AG08396 (cell line): Measurements from ENCODE around the gene NCKIPSD.

ENCODE experiments used
- DNase-seq: peaks from one replicate; pipeline ENCODE4 v3.0.0; 2012; ENCODE audit warnings: low spot score, mixed read lengths

Gene NCKIPSD

DNA sequence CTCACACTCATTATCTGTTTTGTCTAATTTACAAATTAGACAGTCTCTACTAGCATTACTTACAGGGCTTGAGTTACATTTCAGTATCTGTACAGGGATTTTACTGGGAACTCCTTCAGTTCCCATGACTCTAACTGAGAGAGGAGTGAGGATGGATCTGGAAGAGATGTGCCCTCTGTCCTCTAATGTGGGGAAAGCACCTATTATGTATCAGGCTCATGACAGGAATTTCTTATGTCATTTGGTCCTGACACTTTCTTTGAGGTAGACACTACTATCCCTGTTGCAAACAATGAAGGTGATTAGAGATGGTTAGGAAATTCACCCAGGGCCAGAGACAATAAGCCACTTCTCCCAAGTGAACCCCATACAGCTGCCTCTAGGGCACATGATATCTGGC, 10.9 kb upstream of the NCKIPSD start:
- DNase-seq = no peak

DNA sequence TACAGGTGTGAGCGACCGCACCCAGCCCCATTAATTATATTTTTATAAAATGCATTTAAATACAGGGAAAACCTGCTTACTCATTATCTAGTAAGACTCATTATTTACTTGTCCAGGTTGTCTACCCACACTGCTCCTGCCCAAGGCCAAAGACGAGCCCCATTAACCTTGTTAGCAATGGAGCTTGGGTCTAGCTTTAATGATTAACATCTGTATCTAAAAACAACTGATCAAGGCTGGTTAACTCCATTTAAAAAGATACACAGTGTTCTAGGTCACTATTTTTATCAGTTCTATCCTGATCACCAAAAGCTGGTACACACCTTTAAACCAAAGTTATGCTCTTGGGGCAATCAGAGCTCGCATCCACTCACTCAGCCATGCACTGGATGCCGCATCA, 10.4 kb upstream of the NCKIPSD start:
- DNase-seq = no peak

DNA sequence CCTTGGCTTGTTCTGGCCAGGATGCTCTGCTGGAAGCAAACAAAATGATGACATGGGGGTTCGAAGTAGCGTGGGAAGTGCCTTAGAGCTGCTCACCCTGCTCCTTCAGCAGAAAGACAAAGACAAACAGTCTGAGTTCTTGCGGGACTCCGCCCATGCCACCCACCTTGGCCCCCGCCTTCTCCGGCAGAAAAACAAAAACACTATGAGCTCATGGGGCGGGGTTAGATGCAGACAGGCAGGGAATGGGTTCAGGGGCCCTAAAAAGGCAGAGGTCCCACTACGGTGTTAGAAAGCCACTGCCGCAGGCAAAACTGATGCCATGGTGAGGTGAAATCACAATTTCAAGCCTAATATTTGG, 9.7 kb upstream of the NCKIPSD start:
- peak; percentile 50 for DNase-seq

DNA sequence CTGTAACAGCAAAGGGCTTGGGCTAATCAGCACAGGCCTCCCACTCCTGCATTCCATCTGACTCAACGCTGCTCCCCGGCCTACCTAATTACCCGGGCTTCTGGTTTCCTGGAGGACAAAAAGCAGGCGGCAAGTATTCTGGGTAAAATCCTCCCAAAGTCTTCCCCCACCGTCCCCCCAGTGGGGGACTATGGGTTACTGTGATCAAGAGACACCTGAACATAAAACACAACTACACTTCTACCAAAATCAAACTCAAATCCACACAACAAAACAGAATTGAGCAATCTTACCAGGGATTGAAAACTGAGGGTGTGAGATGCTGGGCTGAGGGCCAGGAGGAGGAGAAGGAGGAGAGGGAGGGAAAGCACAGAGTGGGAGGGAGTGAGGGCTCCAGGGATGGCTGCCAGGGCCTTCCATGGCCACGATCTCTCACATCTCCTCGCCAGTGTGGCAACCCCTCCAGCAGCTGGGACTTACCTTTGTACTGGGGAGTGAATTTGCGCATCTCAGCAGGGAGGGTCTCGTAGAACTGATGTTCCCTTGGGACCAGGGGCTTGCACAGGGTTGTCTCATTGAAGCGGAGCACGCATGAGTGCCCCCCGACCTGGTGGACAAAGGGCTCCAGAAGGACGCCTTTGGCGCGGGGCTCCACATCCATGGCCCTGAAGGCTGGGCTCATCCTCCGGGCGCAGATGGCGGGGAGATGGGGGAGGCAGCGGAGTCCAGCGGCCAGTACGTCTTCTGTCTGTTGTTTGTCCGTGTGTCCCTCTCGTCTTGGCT, 9.1 kb upstream of the NCKIPSD start:
- DNase-seq = peak; percentile 81

DNA sequence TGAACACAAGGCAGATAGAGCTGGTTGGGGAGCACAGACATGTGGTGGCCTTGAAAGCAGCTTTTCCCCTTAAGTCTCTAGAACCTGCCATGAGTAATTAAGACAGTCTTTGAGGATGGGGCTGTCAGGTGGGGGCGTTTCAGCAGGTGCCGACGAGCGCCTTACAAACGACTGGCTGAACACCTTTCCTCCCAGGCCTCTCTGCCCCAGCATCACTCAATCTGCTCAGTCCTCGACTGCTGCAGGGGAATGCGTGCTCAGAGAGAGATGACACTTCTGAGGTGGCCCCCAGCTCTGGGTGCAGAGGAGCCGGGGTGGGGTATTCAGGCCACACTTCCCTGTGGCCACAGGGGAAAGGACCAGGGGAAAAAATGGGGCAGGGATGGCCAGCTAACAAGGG, 8.1 kb upstream of the NCKIPSD start:
- no peak for DNase-seq

DNA sequence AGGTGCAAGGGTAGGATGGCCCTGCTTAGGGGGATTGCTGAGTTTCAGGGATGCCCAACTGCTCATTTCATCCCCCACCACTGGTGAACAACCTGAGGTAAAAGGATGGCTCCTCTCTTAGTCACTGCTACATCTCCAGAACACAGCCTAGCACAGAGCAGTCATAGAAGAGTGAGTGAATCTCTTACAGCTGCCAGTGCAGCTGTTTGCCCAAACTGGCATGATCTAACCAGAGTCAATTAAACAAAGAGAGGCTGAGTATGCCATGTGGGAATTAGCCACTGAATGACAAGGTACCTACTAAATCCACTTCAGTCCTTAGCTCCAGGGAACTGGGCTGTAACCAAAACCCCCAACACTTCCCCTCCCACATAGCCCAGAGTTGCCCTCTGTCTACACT, 6.8 kb upstream of the NCKIPSD start:
- no peak for DNase-seq

DNA sequence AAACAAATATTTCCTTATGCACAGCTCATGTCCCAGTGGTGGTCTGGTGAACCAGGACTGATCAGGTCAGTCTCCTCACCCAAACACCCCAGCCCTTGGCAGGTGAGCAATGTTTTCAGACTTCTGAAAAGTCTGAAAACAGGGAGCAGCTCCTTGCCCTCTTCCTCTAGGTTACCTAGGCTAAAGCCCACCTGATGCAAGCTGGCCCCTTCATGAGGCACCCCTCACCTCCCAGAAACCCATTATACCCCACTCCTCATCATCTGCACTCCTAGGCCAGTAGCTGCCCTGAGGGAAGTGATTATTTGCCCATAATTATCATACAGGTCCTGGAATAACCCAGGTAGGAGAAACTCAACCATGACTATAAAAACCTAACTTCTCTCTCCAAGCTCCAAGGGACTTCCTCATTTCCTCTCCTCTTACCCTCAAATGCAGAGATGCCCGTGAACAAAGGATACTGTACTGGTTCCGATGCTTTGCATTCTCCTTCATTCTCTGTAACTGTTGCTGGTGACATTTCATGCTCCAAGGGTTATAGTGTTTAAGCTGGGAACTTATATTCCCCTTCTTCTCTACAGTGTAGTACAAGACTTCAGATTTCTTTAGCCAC, 5.2 kb upstream of the NCKIPSD start:
- no peak for DNase-seq

DNA sequence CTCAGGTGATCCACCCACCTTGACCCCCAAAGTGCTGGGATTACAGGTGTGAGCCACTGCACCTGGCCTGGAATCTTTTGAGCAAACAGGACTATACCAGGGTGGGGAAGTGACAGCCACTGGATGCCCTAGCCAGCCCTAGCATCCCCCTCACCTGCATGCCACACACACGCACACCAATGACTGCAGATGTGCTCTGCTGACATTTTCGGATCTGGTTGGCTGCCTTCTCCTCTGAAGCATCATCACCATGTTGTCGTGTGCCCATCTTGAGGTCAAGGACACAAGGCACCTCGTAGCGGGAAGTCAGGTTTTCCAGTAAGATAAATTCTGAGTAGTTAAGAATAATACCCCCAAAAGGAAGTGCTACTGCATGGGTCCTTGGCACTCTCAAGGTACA, 3.7 kb upstream of the NCKIPSD start:
- DNase-seq = no peak

DNA sequence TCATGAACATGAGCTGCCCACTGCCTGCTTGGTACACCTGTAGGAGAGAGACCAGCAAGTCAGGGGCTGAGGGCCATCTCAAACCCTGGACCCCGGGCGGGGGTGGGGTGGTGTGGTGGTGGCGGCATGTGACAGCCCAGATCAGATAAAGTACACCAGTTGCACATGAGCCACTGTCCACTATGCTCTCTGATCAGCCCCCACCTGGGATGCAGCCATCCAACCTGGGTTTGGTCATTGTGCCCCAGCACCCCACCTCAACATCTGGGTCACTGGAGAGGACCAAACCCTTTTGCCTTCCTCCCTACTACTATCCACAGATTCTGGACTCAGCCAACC, 3.0 kb upstream of the NCKIPSD start:
- no peak for DNase-seq

DNA sequence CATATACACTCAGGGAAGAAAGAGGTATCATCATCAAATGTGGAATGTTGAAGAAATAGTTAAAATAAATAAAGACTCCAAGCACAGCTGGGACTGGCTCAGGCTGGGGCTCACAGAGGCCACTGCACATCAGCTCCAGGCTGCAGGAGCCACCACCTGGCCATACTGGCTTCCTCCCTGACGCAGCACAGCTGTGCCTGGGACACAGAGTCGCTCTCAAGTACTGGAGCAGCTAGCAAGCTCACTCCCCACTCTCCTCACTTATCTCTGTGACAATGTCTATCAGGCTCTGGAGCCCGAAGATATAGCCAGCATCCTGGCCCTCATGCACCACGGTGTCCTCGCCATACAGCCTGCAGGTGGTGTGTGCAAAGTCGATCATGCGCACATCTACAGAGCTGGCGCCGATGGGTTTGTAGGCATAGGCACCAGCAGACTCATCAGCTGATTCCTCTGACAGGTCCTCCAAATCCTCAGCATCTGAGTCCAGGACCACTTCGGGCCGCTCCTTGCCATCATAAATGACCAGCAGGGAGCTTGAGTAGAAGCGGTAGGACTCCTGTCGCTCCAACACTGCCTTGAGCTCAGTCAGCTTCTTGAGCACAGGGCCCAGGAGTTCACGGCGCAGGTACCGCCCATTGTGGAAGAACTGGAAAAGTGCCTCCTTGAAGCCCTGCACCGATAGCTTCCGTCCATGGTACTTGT, 2.5 kb upstream of the NCKIPSD start:
- peak; percentile 50 for DNase-seq

DNA sequence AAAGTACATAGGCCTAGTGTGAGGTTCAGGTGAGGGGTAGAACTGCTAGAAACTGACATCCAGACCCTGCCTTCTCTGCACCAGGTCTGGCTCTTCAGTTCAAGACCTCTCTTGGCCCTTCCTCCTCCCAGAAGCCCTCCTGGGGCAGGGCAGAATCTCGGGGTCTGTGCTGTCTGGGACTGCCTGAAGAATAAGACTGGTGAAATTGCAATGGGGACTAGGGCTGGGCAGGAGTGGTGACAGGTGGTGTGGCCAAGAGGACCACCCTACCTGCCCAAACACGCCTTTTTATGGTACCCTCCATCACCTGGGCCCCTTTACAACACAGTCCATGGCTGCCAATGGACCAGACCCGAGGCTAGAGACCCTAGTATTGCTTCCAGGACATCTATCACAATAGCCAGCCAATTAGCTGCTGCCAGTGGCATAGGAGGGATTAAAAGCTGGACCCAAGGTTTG, 1.5 kb upstream of the NCKIPSD start:
- DNase-seq = no peak

DNA sequence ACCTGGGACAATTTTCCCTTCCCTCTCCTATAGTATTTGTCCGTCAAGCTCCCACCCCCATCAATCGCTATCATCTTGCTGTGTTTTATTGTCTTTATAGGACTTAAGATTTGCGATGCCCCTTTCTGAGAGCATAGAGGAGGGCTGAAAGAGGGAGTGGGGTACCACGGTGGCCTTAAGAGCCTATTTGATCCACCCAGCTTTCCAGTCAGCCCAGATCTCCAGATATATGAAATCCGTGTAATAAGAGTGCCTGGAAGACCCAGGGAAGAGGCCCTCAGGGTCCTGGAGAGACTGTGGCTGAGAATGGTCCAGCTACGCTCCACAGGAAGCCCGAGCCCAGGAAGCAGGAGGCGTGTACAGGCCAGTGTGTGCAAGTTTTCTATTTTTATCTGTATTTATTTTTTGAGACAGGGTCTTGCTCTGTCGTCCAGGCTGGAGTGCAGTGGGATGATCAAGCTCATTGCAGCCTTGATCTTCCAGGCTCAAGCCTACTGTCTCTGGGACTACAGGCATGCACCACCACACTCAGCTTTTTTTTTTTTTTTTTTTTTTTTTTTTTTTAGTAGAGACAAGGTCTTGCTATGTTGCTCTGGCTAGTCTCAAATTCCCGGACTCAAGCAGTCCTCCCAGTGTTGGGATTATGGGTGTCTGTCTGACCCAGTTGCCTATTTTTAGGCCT, 964 bp upstream of the NCKIPSD start:
- DNase-seq = no peak

DNA sequence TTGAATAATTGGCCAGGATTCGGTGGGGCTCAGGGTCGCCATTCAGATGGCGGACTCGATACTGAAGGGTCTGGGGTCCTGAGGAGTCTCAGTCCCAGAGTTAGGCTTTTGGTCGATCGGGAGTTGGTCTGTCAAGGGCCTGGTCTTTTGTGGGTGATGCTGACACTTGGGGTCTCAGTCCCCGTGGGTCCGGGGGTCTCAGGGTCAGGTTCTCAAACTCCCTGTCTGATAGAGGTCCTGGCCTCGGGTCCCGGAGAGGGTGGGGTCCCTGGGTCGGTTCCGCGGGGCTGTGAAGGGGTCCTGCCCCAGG, 467 bp downstream of the NCKIPSD start:
- no peak for DNase-seq

DNA sequence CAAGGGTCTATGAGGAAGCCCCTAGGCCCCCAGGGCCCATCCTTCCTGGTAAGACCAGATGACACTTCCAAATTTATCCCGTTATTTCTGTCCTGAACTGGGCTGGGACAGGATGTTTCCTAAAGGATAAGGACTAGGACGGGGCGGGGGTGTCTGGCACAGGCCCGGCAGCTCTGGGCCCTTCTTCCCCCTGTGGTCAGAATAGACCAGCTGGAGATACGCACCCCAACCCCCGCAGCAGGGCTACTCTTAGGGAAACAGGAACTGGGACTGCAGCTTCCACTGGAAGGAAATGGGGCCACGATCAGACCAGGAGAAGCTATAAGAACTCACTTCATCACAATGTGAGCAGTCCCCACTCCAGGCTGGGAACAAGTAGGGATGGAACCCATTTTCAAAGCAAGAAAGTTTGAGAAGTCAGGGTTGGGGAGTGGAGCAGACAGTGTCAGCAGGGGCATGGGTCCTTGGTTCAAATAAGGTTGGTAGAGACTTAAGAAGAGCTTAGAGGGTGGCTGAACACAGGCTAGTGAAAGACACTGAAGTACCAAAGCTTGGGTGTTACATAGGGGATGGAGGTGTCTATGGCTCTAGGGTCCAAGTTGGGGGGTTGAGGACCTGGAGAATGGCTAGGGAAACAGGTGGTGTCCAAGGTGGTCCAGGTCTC, 1.1 kb downstream of the NCKIPSD start:
- peak; percentile 67 for DNase-seq

DNA sequence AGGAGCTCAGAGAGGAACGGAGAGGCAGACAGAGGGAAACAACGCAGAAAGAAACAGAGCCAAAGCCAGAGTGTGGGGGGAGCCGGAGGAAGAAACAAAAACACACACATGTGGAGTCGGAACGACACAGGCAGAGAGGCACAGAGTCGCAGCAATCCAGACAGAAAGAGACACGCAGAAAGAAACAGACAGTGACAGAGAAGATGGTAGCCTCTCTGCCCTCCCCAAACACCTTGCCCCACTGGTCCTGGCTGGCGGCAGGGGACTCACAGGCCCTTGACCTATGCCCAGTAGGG, 1.7 kb downstream of the NCKIPSD start:
- no peak for DNase-seq

DNA sequence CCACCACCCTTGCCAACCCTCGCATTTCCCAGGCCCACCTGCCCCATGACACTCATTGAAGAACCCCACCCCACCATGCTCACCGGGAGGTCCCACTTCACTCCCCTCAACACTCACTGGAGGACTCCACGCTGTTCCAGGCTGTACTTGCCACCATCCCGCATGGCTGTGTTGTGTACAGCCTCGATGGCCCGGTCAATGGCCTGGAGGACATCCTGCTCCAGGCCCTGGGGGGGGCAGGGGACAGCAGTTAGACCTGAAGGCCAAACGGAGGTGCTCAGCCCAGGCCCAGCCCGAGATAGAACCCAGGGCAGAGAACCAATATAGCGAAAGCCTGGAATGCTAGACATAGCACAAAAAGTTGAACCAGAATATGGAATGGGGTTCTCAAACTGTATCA, 2.9 kb downstream of the NCKIPSD start:
- DNase-seq = no peak

DNA sequence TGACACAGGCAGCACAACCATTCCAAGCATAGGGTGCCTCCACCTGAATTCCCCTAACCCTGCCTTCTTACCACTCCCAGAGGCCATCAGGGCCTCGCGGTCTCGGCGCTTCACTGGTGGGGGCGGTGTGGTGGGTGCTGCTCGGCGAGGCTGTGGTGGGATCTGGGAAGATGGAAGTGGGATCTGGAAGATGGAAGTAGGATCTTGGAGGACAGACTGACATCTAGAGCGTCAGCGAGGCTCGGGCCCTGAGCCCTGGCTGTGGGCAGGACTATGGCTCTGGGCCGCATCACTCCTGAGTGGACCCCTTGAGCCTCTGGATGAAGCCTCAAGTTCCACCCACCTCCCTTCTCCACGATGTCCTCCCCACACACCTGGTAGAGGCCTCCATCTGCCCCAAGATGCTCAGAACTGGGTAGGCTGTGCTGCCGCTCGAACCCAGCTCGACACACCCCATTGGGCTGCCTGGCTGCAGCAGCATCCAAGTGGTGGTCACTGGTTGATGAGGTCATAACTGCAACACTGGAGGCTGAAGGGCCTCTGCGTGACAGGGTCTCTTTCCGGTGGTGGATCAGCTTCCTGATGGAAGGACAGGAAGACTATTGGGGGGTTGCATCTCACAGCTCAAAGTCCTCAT, 3.6 kb downstream of the NCKIPSD start:
- DNase-seq = no peak

DNA sequence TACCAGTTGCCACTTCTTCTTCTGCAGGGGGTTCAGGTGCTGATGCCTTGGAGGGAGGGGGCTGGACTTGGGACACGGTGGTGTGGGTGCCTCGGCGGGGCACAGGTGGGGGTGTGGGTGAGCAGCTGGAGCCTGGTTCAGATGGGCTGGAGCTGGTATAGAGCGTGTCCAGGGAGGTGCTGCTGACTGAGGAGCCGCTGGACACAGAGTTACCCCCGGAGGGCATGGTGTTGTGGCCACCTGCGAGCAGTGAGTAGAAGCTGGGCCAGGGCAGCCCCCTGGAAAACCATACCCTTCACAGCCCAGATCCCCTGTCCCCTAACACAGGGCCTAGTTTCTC, 4.2 kb downstream of the NCKIPSD start:
- DNase-seq = no peak

DNA sequence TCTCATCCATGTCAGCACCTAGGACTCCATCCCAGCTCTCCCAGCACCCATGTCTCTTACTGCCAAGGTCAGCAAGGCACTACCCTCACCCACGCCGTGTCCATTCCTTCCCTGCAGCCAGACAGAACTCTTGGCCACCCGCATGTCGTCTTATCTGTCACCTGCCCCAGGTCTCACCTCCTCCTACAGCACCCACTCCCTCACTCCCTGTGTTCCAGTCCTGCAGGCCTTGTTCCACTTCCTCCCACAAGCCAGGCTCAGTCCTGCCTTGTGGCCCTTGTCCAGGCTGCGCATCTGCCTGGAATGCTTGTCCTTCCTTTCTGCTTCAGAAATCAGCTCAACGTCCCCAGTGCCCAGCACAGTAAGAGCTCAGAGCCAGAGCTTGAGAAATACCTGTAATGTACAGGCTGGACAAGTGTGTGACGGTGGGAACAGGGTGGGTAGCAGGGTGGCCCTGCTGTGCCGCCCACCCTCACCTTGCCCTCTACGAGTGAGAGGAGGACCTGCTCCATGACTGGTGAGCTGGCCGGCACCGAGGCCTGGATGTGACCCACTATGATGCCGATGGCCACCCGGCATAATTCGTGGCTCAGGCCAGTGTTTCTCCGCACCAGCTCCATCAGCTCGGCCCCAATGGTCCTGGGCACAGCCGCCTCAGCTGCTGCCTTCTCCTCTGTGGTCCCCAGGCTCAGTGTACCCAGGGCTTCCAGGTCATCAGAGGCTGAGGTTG, 4.7 kb downstream of the NCKIPSD start:
- no peak for DNase-seq

DNA sequence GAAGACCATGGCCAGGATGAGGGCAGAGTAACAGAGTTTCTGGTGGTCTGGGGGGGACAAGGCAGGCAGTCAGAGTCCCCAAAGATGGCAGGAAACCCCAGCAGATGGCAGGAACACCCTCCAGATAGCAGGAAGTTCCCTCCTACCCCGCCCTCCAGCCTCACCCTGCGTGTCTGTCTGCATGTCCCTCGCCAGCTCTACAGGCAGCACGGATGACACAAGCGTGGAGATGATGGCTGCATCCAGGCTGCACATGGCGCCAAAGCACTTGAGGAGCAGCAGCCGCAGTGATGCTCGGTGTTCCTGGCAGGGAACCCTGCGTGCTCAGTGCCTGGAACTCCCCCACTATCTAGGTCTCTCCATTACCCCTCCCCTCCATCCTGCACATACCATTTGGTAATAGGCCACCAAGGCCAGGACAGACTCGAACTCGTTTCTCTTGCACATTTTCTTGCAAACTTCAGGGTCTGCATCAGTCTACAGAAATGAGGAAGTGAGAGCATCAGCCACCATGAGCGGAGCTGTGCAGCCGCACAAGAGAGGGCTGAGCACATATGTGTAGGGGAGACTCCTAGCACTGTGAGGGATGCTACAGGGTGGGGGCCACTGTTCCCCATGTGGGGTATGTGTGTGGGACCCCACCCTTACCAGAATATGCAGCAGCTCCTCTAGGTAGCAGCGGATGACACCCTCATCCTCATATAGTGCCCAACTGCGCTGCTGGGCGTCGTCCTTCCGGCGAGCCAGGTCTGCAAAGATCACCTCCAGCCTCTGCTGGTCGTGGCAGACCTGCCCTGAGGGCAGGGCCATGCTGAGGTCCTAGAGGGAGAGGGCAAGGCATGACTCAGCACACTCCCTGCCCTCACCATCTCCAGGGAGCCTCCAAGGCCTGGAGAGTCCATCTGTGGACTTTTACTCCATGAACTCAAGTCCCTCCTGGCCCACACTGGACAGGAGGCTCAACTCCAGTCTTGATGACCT, 6.0 kb downstream of the NCKIPSD start:
- DNase-seq = no peak
